IPS DF 4.7 (cell line): ENCODE measurements around the gene PPP1R37.
"Not testable (repeated sequence)": the region's sequence is repeated elsewhere in the genome, so short reads cannot be mapped to it uniquely, and the experiment has no call there.

Source experiments
- DNase-seq: peaks from one replicate; pipeline ENCODE4 v3.0.0-alpha.2; 2013; ENCODE audit warnings: low spot score; ENCODE audit errors: extremely low read depth

PPP1R37 gene

DNA sequence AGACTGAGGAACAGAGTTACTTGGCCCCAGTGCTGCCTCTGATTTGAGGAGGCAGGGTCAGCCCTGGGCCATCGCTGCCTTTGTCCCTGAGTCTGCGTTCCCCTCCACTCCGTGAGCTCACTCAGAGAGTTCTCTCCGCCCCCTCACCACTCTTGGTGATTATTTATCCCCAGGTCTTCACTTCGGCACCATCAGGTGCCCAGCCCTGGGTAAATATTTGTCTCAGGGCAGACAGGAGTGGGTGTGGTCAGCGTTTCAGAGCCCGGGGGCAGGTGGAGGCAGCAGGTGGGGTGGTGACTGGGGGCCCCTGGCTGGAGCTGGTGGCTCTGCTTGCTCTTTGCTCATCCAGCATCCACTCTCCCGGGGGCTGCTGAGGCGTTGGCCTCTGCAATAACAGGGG is 20.6 kb downstream of the PPP1R37 start:
- no peak for DNase-seq

DNA sequence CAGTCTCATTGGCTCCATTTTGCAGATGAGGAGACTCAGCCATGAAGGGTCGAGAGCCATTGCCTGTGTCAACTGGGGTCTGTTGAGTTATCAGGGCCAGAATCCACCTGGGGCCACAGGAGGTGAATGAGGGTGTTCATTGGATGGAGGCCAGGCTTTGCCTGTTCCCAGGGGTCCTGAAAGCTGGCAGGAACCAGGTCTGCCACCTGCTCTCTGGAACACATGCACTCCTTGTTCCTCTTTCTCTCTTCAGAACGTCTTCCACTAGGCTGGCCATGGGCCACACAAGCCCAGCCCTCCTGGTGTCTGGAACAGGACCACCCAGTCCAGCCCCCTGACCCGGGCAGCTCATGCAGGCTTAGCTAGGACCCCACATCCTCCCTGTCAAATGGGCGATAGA is 21.1 kb downstream of the PPP1R37 start:
- no peak for DNase-seq

- no peak for DNase-seq
Measured at GRCh38 chr19:45115809-45116615, 23.0 kb downstream of the PPP1R37 start.

- DNase-seq, result no peak
Measured at GRCh38 chr19:45117167-45117594, 24.2 kb downstream of the PPP1R37 start.

GRCh38 chr19:45117671-45118070 is 24.7 kb downstream of the PPP1R37 start:
- no peak for DNase-seq

GRCh38 chr19:45118106-45118505 is 25.1 kb downstream of the PPP1R37 start:
- no peak for DNase-seq

DNA sequence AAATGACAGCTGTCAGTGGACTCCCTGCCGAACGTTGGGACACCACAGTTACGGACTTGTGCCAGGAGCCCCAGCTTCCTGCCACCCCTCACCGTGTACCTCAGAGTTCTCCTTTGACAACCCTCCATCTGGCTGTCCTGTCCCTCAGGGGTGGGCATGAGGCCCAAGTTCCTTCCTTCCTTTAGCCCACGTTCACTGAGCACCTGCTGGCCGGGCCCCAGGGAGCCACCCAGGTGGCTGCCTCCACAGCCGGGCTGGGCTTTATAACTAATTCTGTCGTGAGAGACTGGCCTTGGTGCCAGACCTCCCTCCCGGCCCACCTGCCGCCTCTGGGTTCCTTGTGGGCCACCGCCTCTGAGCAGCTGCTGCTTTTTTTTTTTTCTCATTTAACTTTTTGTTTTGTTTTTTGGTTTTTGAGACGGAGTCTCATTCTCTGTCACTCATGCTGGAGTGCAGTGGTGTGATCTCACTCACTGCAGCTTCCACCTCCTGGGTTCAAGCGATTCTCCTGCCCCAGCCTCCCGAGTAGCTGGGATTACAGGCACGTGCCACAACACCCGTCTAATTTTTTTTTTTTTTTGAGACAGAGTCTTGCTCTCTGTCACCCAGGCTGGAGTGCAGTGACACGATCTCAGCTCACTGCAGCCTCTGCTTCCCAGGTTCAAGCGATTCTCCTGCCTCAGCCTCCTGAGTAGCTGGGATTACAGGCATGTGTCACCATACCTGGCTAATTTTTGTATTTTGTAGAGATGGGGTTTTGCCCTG is 25.8 kb downstream of the PPP1R37 start:
- not testable (repeated sequence) for DNase-seq

DNA sequence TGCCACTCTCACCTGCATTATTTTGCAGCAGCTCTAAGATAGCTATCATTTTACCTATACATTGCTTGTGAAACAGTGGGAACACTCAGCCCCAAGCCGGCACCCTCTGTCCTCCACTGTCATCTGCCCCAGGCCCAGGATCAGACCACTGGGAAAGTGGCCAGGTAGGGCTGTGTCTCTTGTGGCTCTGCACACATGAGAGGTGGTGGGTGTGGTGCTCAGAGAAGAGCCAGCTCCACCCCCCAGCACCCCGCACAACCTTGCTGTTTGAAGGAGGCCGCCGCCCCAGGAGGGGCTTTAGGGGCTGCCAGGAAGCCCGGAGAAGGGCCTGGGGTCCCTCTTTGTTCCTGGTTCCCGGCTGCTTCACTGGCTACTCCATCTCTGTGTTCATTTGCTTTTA is 26.6 kb downstream of the PPP1R37 start:
- no peak for DNase-seq

DNA sequence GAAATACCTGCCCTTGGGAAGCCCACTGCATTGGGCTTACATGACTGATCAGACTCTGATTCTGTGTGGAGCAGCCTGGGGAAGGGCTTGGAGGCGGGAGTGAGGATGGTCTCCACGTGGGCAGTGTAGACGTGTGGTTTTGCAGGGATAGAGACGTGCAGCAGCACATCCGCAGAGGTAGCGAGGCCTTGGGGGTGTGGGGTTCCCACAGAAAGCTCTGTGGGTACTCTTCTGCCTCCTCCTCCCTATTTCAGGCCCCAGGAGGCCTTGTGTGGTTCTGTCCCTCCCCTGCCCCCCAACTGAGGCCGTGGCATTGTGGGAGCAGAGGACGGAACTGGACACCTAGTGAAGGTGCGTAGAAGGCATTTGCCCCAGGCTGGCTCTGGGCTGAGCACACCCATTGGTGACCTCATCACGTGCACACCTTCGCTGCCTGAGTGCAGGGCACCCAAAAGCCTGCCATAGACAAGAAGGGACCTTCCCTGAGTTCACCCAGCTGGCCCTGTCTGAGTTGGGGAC is 28.9 kb downstream of the PPP1R37 start:
- DNase-seq, result no peak

GRCh38 chr19:45122832-45123231 is 29.9 kb downstream of the PPP1R37 start:
- no peak for DNase-seq

DNA sequence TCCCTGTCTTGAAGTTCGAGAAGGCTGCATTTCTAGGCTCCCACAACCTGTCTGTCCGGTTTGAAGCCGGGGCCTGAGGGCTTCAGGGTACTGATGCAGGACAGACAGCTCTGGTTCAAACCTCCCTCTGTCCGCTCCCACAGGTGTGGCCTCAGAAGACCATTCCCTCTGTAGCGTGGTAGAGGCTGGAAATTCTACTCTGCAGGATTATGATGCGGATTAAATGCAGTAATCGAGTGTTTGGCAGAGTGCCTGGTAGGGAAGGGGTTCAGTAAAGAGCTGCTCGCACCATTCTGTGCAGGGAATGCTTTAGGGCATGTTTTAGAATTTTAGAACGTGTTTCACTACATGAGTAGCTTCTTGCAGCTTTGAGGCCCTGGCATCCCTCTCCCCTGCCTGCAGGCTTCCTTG is 30.5 kb downstream of the PPP1R37 start:
- DNase-seq, result no peak

GRCh38 chr19:45124021-45124420 is 31.0 kb downstream of the PPP1R37 start:
- no peak for DNase-seq

GRCh38 chr19:45125360-45125759 is 32.4 kb downstream of the PPP1R37 start:
- DNase-seq, result no peak

DNA sequence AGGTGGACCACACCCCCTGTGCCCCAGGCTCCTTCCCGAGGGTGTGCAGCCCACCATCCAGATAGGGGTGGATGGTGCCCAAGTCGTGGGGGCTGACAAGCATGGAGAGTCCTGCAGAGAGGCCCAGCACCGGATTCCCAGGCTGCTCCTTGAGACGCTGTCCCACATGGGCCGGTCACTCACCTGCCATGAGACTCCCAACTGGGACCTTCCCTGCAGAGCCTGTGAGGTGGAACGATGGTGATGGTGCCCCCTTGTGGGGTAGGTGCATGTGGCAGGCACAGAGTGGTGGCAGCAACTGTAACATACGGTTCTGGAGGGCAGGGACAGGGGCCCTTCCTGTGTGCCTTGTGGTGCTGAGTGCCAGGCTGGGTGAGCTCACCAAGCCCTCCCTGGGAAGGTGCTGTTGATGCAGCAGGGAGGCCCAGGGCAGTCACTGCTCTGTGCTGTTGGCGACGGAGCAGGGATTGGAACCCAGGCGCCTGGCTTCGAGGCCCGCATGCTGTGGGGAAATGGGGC is 33.1 kb downstream of the PPP1R37 start:
- peak; percentile 58 for DNase-seq

DNA sequence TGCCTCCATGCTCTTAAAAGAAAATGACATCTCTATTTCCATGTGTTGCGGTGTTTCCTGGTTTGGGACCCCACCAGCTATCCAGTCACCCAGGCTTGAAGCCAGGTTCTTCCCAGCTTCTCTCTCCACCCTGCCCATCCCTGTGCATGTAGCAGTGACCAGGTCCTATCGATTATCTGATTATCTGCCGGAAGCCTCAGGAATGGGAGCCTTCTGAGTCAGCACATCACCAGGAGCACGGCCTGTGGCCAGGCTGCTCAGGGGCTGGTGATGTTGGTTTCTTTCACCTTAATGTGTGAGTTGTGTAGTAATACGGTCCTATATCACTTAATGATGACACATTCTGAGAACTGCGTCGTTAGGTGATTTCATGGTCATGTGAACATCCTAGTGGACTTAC is 33.7 kb downstream of the PPP1R37 start:
- DNase-seq, result no peak

- no peak for DNase-seq
Measured at GRCh38 chr19:45128146-45128545, 35.2 kb downstream of the PPP1R37 start.

DNA sequence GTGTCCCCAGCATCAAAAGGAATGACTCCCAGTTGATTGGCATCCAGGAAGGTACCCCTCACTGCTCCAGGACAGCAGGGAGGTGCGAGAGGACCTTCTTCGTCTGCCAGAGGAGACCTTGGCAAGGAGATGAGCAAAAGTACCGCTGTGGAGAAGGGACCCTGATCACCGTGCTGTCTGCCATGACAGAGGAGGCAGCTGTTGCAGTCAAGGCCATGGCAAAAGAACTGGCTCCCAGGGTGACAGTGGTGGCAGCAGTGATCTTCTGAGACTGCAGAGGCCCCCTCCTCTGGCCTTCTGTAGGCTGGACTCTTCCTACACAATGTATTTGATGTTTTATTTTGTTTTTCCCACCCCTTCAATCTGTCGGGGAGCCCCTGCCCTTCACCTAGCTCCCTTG is 35.8 kb downstream of the PPP1R37 start:
- DNase-seq, result no peak

DNA sequence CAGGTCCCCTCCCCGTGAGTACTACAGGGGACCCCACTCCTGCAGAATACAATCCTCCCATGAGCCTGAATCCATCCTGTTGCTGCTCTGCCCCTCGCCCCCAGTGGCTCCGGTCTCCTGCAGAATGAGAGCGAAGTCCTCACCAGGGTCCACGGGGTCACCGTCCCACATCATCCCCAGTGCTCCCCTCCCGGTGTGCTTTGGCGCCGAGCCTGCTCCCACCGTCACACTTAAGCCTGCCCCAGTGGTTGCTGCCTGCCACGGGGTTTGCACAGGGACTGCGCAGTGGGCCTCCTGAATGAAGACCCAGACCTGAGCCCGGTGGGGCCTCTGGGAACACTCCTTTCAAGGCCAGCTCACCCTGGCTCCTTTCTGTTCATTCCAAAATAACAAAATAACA is 37.3 kb downstream of the PPP1R37 start:
- DNase-seq, result no peak

DNA sequence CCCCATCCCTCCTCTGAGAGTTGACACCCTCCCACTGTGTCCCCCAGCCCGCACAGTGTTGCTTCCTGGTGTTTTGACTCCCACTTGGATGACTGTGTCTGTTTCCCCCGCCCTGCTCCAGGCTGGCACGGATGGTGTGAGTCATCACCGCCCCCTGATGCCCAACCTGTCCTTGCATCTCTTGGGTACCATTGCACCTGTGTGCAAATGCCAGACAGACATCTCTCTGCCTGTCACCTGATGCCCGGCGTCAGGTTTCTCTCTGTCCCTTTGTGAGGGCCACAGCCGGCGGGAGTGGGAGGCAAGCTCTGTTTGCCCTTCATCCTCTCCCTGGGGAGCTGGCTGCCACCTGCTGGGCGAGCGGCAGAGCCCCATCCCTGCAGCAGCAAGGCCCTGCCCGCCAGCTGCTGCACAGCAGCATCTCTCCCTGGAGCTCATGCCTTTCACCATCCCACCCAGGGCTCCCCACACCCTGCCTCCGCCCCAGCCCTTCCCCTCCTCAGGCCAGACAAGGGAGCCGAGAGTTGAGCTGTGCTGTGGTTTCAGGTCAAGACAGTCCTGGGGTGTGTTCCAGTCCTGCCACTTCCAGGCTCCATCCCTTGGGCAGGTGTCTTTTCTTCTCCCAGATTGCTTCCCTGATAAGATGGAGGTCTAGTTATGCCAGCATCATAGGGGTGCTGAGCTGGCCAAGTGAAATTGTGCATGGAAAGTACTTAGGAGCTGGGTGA is 38.1 kb downstream of the PPP1R37 start:
- DNase-seq, result no peak

DNA sequence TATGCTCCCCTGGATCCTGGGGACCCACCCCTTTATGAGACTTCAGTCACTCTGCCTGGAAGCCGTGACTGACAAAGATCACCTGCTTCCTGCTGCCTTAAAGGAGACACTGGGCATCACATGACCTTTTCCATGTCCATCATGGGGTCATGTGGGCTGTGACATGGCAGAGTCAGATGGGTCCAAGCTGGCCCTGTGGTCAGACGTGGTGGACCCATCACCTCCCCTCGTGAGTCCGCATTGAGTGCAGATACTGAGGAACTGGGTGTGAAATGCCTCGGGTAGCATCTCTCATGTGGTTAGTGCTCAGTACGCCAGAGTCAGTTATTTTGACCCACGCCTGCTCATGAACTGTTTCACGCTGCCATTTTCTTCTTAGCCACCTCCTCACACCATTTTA is 40.7 kb downstream of the PPP1R37 start:
- no peak for DNase-seq

GRCh38 chr19:45135176-45135885 is 42.4 kb downstream of the PPP1R37 start:
- no peak for DNase-seq
